HepG2 (cell line): ENCODE measurements around the gene CARTPT. TPM values are rescaled to one million over a fixed set of nuclear protein-coding genes. Genes with fewer than 3 reads are reported as not detected.

Source experiments
- ATAC-seq: fragments of 200-7000 bp; cut with Tn5 transposase; 3 replicates; pipeline ENCODE4 v1.9.1; 2020; ENCODE audit warnings: mild to moderate bottlenecking, moderate library complexity
- BruUV-seq: library from RNA; stranded (reverse); fragments of 400-500 nt; replicated peaks from 2 replicates; lab custom pipeline; 2021; lab: Mats Ljungman, UMichigan
- CTCF ChIA-PET: fragments of 300-600 bp; formaldehyde crosslinking; extraction: SDS; loops from one replicate; lab custom pipeline; 2021; ENCODE audit warnings: low total read pairs, inconsistent platforms, low intra/inter-chr PET ratio; lab: Yijun Ruan, JAX
- POLR2A ChIA-PET: fragments of 350-600 bp; sonication (Branson Sonifier 250); formaldehyde crosslinking; loops from one replicate; lab custom pipeline; 2020; ENCODE audit warnings: antibody characterized with exemption, inconsistent platforms; lab: Yijun Ruan, JAX
- DNase-seq: peaks from one replicate; pipeline ENCODE4 v3.0.0-alpha.2; 2015; ENCODE audit warnings: low spot score
- FAIRE-seq: peaks from 3 replicates; lab custom pipeline; 2011; peaks lifted over from hg19 to GRCh38; lab: Jason Lieb, UNC
- H2AFZ ChIP-seq: one replicate; pipeline ENCODE4 v1.6.1; 2011; ENCODE audit warnings: low read length, inconsistent platforms
- H3K27ac ChIP-seq: fragments of 300-600 bp; 3 replicates; pipeline ENCODE4 v1.8.0; 2011; ENCODE audit warnings: mixed run types, mild to moderate bottlenecking, mixed read lengths, low read length, inconsistent platforms; ENCODE audit not compliant: insufficient read depth; ENCODE audit errors: extremely low read length
- H3K27me3 ChIP-seq, 2 experiments: fragments of 200-600 bp in 1 of 2; 2 replicates in 1 of 2; 3 replicates in 1 of 2; pipeline versions ENCODE4 v1.6.0 to v1.8.0; 2011; ENCODE audit warnings: low read length in 2 of 2, mild to moderate bottlenecking in 2 of 2, moderate library complexity in 2 of 2, inconsistent platforms in 1 of 2; ENCODE audit not compliant: insufficient read depth in 2 of 2, control insufficient read depth in 1 of 2
- H3K36me3 ChIP-seq, 2 experiments: fragments of 200-600 bp in 1 of 2; replicated peaks in 1 of 2; 2 replicates in 1 of 2; 3 replicates in 1 of 2; pipeline versions ENCODE4 v1.5.1 to v1.8.0; 2011; ENCODE audit warnings: low read length in 2 of 2, inconsistent platforms in 1 of 2; ENCODE audit not compliant: insufficient read depth in 2 of 2, control insufficient read depth in 1 of 2
- H3K4me1 ChIP-seq: 2 replicates; pipeline ENCODE4 v1.5.1; 2012; ENCODE audit warnings: low read length, inconsistent platforms; ENCODE audit not compliant: insufficient read depth
- H3K4me2 ChIP-seq: 2 replicates; pipeline ENCODE4 v1.6.0; 2011; ENCODE audit warnings: low read depth, low read length, inconsistent platforms
- H3K4me3 ChIP-seq, 3 experiments: fragments of 200-600 bp in 1 of 3; sonication (generic), shearing (Covaris generic) in 1 of 3; replicated peaks in 1 of 3; 2 replicates each; pipeline ENCODE4 v1.5.1; 2011 to 2016; ENCODE audit warnings: low read length in 3 of 3, inconsistent platforms in 2 of 3, low read depth in 2 of 3, mild to moderate bottlenecking in 2 of 3, control low read depth in 1 of 3, mixed read lengths in 1 of 3; ENCODE audit not compliant: insufficient read depth in 1 of 3
- H3K79me2 ChIP-seq: one replicate; pipeline ENCODE4 v1.6.1; 2011; ENCODE audit warnings: low read length, inconsistent platforms; ENCODE audit not compliant: insufficient read depth
- H3K9ac ChIP-seq: 2 replicates; pipeline ENCODE4 v1.6.0; 2011; ENCODE audit warnings: mild to moderate bottlenecking, low read depth, low read length, inconsistent platforms; ENCODE audit not compliant: insufficient read depth
- H3K9me3 ChIP-seq: 2 replicates; pipeline ENCODE4 v1.5.1; 2012; ENCODE audit warnings: mild to moderate bottlenecking, low read length
- H4K20me1 ChIP-seq: 2 replicates; pipeline ENCODE4 v1.6.0; 2011; ENCODE audit warnings: inconsistent platforms, mild to moderate bottlenecking, low read length, moderate library complexity; ENCODE audit not compliant: insufficient read depth
- FOXJ3 ChIP-seq: sonication (generic); formaldehyde crosslinking; IDR thresholded peaks from 2 replicates; pipeline ENCODE4 v1.4.0; 2020; ENCODE audit warnings: missing genetic modification reagents, mild to moderate bottlenecking, borderline replicate concordance
- IRF1 ChIP-seq: sonication (generic); formaldehyde crosslinking; IDR thresholded peaks from 2 replicates; pipeline ENCODE4 v1.4.0; 2020; ENCODE audit warnings: low read depth, mild to moderate bottlenecking, missing genetic modification reagents
- MLLT10 ChIP-seq: sonication (generic); formaldehyde crosslinking; IDR thresholded peaks from 2 replicates; pipeline ENCODE4 v1.4.0; 2020; ENCODE audit warnings: missing genetic modification reagents
- MYC ChIP-seq: sonication (generic); formaldehyde crosslinking; IDR thresholded peaks from 2 replicates; pipeline ENCODE4 v1.9.0; 2021; ENCODE audit warnings: missing genetic modification reagents, borderline replicate concordance
- THAP7 ChIP-seq: sonication (generic); formaldehyde crosslinking; IDR thresholded peaks from 2 replicates; pipeline ENCODE4 v1.8.1; 2023; ENCODE audit warnings: mild to moderate bottlenecking, missing genetic modification reagents
- THAP8 ChIP-seq: sonication (generic); formaldehyde crosslinking; IDR thresholded peaks from 2 replicates; pipeline ENCODE4 v1.5.1; 2020; ENCODE audit warnings: missing genetic modification reagents, mild to moderate bottlenecking, borderline replicate concordance
- ZBED4 ChIP-seq: sonication (generic); formaldehyde crosslinking; IDR thresholded peaks from 2 replicates; pipeline ENCODE4 v1.4.0; 2020; ENCODE audit warnings: missing genetic modification reagents, borderline replicate concordance
- ZFP62 ChIP-seq: sonication (generic); formaldehyde crosslinking; IDR thresholded peaks from 2 replicates; pipeline ENCODE4 v1.4.0; 2020; ENCODE audit warnings: missing genetic modification reagents
- ZNF776 ChIP-seq: sonication (generic); formaldehyde crosslinking; IDR thresholded peaks from 2 replicates; pipeline ENCODE4 v1.4.0; 2020; ENCODE audit warnings: mild to moderate bottlenecking, missing genetic modification reagents
- WGBS: methylation state at CpG from one replicate; pipeline ENCODE4 v1.1.6; 2017; ENCODE audit warnings: low lambda C conversion rate; 5-methylcytosine and 5-hydroxymethylcytosine counted together
- in situ Hi-C: cut with HindIII; loops from 2 replicates; pipeline ENCODE4 v1.10.0; 2017; ENCODE audit warnings: low pct_unique_long_range_greater_than_20kb; ENCODE audit not compliant: extremely low pct_ligation_motif_present
- intact Hi-C: fragments of 100-400 bp; cut with micrococcal nuclease; formaldehyde crosslinking; loops from one replicate; pipeline ENCODE4 v1.10.0; 2022; ENCODE audit not compliant: unreplicated experiment
- polyA plus RNA-seq, 8 experiments: library from polyadenylated mRNA; depleted of rRNA in 3 of 8; stranded (reverse) in 7 of 8; unstranded in 1 of 8; fragments of >200 nt; fragmentation: Illumina TruSeq in 4 of 8; extraction: Trizol in 4 of 8; gene quantifications; 2 replicates each; pipeline versions ENCODE4 v1.2.1 to v1.2.3, GENCODE V29; 2011 to 2016; ENCODE audit warnings: low read depth in 4 of 8, missing spikeins in 1 of 8, mixed read lengths in 1 of 8; ENCODE audit not compliant: insufficient read depth in 1 of 8
- total RNA-seq, 5 experiments: library from RNA; depleted of rRNA; stranded (reverse); fragments of >200 nt; fragmentation: Illumina TruSeq; extraction: Trizol; gene quantifications; 2 replicates each; pipeline ENCODE4 v1.2.3, GENCODE V29; 2016; ENCODE audit warnings: low read depth in 1 of 5

CARTPT gene
- total and polyA plus RNA-seq, 2 of the 13 experiments (the other 11 are each of a cell fraction or from before 2014, with no cell fraction given), result not detected

- intact Hi-C loops (loop anchor here (5.0 kb wide), 1 partner anchor 37 kb away; no protein-coding TSS in a partner anchor), in situ Hi-C loops (no loop called here)
- Histone ChIP-seq H3K36me3 (no peaks in the 10 kb centered on the region), H3K9me3 (no peaks in the 10 kb centered on the region), H3K27me3 (peaks cover 0 to 2% of the 10 kb centered on the region in 2 experiments; a peak in 2 of 5 replicates), H4K20me1 (no peaks in the 10 kb centered on the region), H3K9ac (no peak overlapping the region), H3K4me3 (no peak overlapping the region), H2AFZ (no peak overlapping the region), H3K4me2 (no peak overlapping the region), H3K79me2 (no peaks in the 10 kb centered on the region), H3K4me1 (peaks cover 27% of the 10 kb centered on the region), H3K27ac (no peak overlapping the region)
- CTCF ChIA-PET, result no interaction called here
- TF ChIP-seq ZFP62 (CRISPR knock-in tag), result no peak
- no peak for TF ChIP-seq IRF1 (CRISPR knock-in tag)
- no peak for TF ChIP-seq ZNF776
- no peak for TF ChIP-seq MLLT10 (CRISPR knock-in tag)
- TF ChIP-seq THAP8 (CRISPR knock-in tag), result no peak
- no peak for TF ChIP-seq FOXJ3 (CRISPR knock-in tag)
- no peak for TF ChIP-seq THAP7
- no peak for TF ChIP-seq MYC (CRISPR knock-in tag)
- no peak for TF ChIP-seq ZBED4
- FAIRE-seq (no peak), ATAC-seq (no peak), DNase-seq (no peak)
- WGBS, result 51% methylated on average over 2 of the region's 2 CpGs
- POLR2A ChIA-PET, result no interaction called here
- BruUV-seq, result no TSS peak
These were observed 19.8 kb upstream of the CARTPT start for GRCh38 chr5:71699233-71699632.
